ENCODE results near the gene APOBEC3B.
"Not testable (repeated sequence)": the region's sequence is repeated elsewhere in the genome, so short reads cannot be mapped to it uniquely, and the experiment has no call there.

- TF ChIP-seq CTCF (optimal IDR thresholded peaks at IDR 0.05 in 1 of 3, IDR thresholded peaks at IDR 0.05 in 1 of 3, conservative IDR thresholded peaks at IDR 0.05 in 1 of 3; ENCODE audit: extremely low read depth in 1 of 3, insufficient read depth in 2 of 3, low read length in 3 of 3); EZH2 (IDR thresholded peaks at IDR 0.05; ENCODE audit: low read length): not testable (repeated sequence)
These were observed 23.6 kb upstream of the APOBEC3B start for GRCh38 chr22:38958651-38958943.

Data from keratinocyte (primary cell).